H9 (cell line): ENCODE results near the gene ACP4. TPM values are rescaled to one million over a fixed set of nuclear protein-coding genes. Genes with fewer than 3 reads are reported as not detected.

Source experiments
- DNase-seq: peaks from one replicate; pipeline ENCODE4 v3.0.0-alpha.2; 2017
- H2AFZ ChIP-seq: one replicate; pipeline ENCODE4 v1.6.1; 2013; ENCODE audit warnings: mild to moderate bottlenecking, low read length, control low read depth, moderate library complexity
- H2AK5ac ChIP-seq: 2 replicates; pipeline ENCODE4 v1.6.1; 2013; ENCODE audit warnings: low read length, control low read depth, mixed read lengths; ENCODE audit not compliant: insufficient read length
- H2BK120ac ChIP-seq: one replicate; pipeline ENCODE4 v1.6.1; 2013; ENCODE audit warnings: low read depth, mild to moderate bottlenecking, low read length, control low read depth, inconsistent platforms; ENCODE audit not compliant: poor library complexity, severe bottlenecking
- H2BK12ac ChIP-seq: 2 replicates; pipeline ENCODE4 v1.6.1; 2013; ENCODE audit warnings: low read length, control low read depth, mixed read lengths, low read depth; ENCODE audit not compliant: insufficient read length
- H2BK15ac ChIP-seq: 2 replicates; pipeline ENCODE4 v1.6.1; 2013; ENCODE audit warnings: low read depth, low read length, control low read depth
- H2BK20ac ChIP-seq: one replicate; pipeline ENCODE4 v1.6.1; 2013; ENCODE audit warnings: low read depth, mild to moderate bottlenecking, low read length, control low read depth, inconsistent platforms; ENCODE audit not compliant: poor library complexity, severe bottlenecking
- H2BK5ac ChIP-seq: 2 replicates; pipeline ENCODE4 v1.6.1; 2013; ENCODE audit warnings: low read length, control low read depth, mixed read lengths; ENCODE audit not compliant: insufficient read length
- H3K14ac ChIP-seq: 2 replicates; pipeline ENCODE4 v1.6.1; 2013; ENCODE audit warnings: low read length, control low read depth; ENCODE audit not compliant: insufficient read depth
- H3K18ac ChIP-seq: 2 replicates; pipeline ENCODE4 v1.6.1; 2013; ENCODE audit warnings: low read depth, mild to moderate bottlenecking, mixed read lengths, low read length, control low read depth; ENCODE audit not compliant: insufficient read length
- H3K23ac ChIP-seq: 2 replicates; pipeline ENCODE4 v1.6.1; 2013; ENCODE audit warnings: low read length, control low read depth, mixed read lengths, low read depth; ENCODE audit not compliant: insufficient read length
- H3K23me2 ChIP-seq: 2 replicates; pipeline ENCODE4 v1.6.1; 2013; ENCODE audit warnings: low read depth, mild to moderate bottlenecking, mixed read lengths, low read length, control low read depth; ENCODE audit not compliant: insufficient read length, poor library complexity, severe bottlenecking
- H3K27ac ChIP-seq: 2 replicates; pipeline ENCODE4 v1.5.1; 2013; ENCODE audit warnings: low read length, control low read depth, mixed read lengths, low read depth; ENCODE audit not compliant: insufficient read length
- H3K27me3 ChIP-seq: 2 replicates; pipeline ENCODE4 v1.6.1; 2013; ENCODE audit warnings: low read length, control low read depth, inconsistent platforms; ENCODE audit not compliant: insufficient read depth
- H3K4ac ChIP-seq: 2 replicates; pipeline ENCODE4 v1.6.1; 2013; ENCODE audit warnings: low read depth, mild to moderate bottlenecking, control low read depth, inconsistent platforms, low read length, moderate library complexity
- H3K4me1 ChIP-seq: 2 replicates; pipeline ENCODE4 v1.6.1; 2013; ENCODE audit warnings: low read length, control low read depth, inconsistent platforms; ENCODE audit not compliant: insufficient read depth
- H3K4me2 ChIP-seq: 2 replicates; pipeline ENCODE4 v1.6.1; 2013; ENCODE audit warnings: low read length, control low read depth, mixed read lengths; ENCODE audit not compliant: insufficient read length, insufficient read depth
- H3K56ac ChIP-seq: 2 replicates; pipeline ENCODE4 v1.6.1; 2013; ENCODE audit warnings: low read depth, mild to moderate bottlenecking, mixed read lengths, low read length, control low read depth; ENCODE audit not compliant: insufficient read length
- H3K79me1 ChIP-seq: 2 replicates; pipeline ENCODE4 v1.6.1; 2013; ENCODE audit warnings: low read depth, mild to moderate bottlenecking, moderate library complexity, low read length, control low read depth, inconsistent platforms; ENCODE audit not compliant: insufficient read depth, poor library complexity, severe bottlenecking
- H3K79me2 ChIP-seq: 2 replicates; pipeline ENCODE4 v1.6.1; 2013; ENCODE audit warnings: low read length, control low read depth, inconsistent platforms; ENCODE audit not compliant: insufficient read depth
- H3K9ac ChIP-seq: 2 replicates; pipeline ENCODE4 v1.6.1; 2013; ENCODE audit warnings: low read length, control low read depth, mixed read lengths; ENCODE audit not compliant: insufficient read length; ENCODE audit errors: extremely low read depth
- H3K9me3 ChIP-seq: one replicate; pipeline ENCODE4 v1.6.1; 2013; ENCODE audit warnings: low read depth, low read length, inconsistent platforms; ENCODE audit not compliant: control insufficient read depth
- H3T11ph ChIP-seq: one replicate; pipeline ENCODE4 v1.6.1; 2013; ENCODE audit warnings: mild to moderate bottlenecking, low read length, control low read depth, inconsistent platforms
- H4K20me1 ChIP-seq: one replicate; pipeline ENCODE4 v1.6.1; 2013; ENCODE audit not compliant: control insufficient read depth, insufficient read length, insufficient read depth
- H4K5ac ChIP-seq: 2 replicates; pipeline ENCODE4 v1.6.1; 2013; ENCODE audit warnings: low read depth, mild to moderate bottlenecking, mixed read lengths, low read length, control low read depth; ENCODE audit not compliant: insufficient read length
- H4K8ac ChIP-seq: replicated peaks from 2 replicates; pipeline ENCODE4 v1.6.1; 2013; ENCODE audit warnings: low read length, control low read depth, mixed read lengths, low read depth; ENCODE audit not compliant: insufficient read length
- H4K91ac ChIP-seq: 2 replicates; pipeline ENCODE4 v1.6.1; 2013; ENCODE audit warnings: low read depth, mild to moderate bottlenecking, moderate library complexity, mixed read lengths, low read length, control low read depth; ENCODE audit not compliant: insufficient read length
- H3K27ac Mint-ChIP-seq, 3 experiments: 2 replicates in 2 of 3; 3 replicates in 1 of 3; pipeline ENCODE4 v1.8.0; 2020 to 2021; ENCODE audit warnings: mixed read lengths in 3 of 3, mild to moderate bottlenecking in 1 of 3, moderate library complexity in 1 of 3
- H3K27me3 Mint-ChIP-seq: 2 replicates; pipeline ENCODE4 v1.8.0; 2021; ENCODE audit warnings: low read depth, mild to moderate bottlenecking, moderate library complexity, mixed read lengths
- H3K36me3 Mint-ChIP-seq, 3 experiments: 2 replicates in 2 of 3; 3 replicates in 1 of 3; pipeline ENCODE4 v1.8.0; 2020 to 2021; ENCODE audit warnings: low read depth in 3 of 3, mixed read lengths in 3 of 3; ENCODE audit not compliant: insufficient read depth in 1 of 3
- H3K4me1 Mint-ChIP-seq, 2 experiments: 2 replicates each; pipeline ENCODE4 v1.8.0; 2020; ENCODE audit warnings: mixed read lengths in 2 of 2
- H3K4me3 Mint-ChIP-seq, 2 experiments: 2 replicates in 1 of 2; 3 replicates in 1 of 2; pipeline ENCODE4 v1.8.0; 2020 to 2021; ENCODE audit warnings: mild to moderate bottlenecking in 2 of 2, mixed read lengths in 2 of 2, moderate library complexity in 1 of 2
- H3K9me3 Mint-ChIP-seq, 2 experiments: 2 replicates in 1 of 2; 3 replicates in 1 of 2; pipeline ENCODE4 v1.8.0; 2020; ENCODE audit warnings: mild to moderate bottlenecking in 2 of 2, mixed read lengths in 2 of 2, moderate library complexity in 1 of 2
- WGBS: extraction: QIAGEN DNeasy Blood & Tissue Kit; methylation state at CpG from one replicate; pipeline ENCODE4 v1.1.7; 2013; ENCODE audit warnings: missing lambda C conversion rate, low lambda C conversion rate, mixed read lengths; ENCODE audit not compliant: insufficient read length; ENCODE audit errors: extremely low coverage; 5-methylcytosine and 5-hydroxymethylcytosine counted together
- total RNA-seq: library from RNA; stranded (reverse); gene quantifications from 2 replicates; pipeline ENCODE4 v1.2.1, GENCODE V29; 2021
- TF ChIP-seq, protein P1 (sequence below): fragments of 200-600 bp; sonication (generic); conservative IDR thresholded peaks from 3 replicates; pipeline ENCODE4 v1.8.0; 2021; ENCODE audit warnings: antibody characterized with exemption, mild to moderate bottlenecking

The ACP4 gene
- total RNA-seq, 1 experiment from 2014 or later, result not detected

DNA sequence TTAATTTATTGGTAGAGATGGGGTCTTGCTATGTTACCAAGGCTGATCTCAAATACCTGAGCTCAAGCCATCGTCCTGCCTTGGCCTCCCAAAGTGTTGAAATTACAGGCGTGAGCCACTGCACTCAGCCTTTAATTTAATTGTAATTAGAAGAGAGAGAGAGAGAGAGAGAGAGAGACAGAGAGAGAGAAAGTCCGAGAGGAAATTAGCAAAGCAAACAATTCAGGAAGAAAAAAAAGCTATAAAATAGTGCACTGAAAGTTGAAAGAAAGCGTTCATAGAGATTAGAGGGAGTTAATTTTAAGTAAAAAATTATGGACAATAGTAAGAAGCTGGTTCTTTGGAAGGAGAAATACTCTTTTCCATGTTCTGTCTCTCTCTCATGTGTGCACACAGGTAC, 13.0 kb upstream of the ACP4 start:
- Histone ChIP-seq H3K56ac (no peak overlapping the region), H3K23ac (no peak overlapping the region), H4K5ac (no peak overlapping the region), H2AK5ac (no peak overlapping the region), H4K8ac (no peak overlapping the region), H3K23me2 (no peaks in the 10 kb centered on the region), H3K27me3 (peaks cover 17% of the 10 kb centered on the region; the same call in 1 of the 2 replicates), H3K9me3 (no peaks in the 10 kb centered on the region), H3K79me2 (no peaks in the 10 kb centered on the region), H2AFZ (no peak overlapping the region), H2BK15ac (no peak overlapping the region), H3K4ac (no peak overlapping the region), H4K20me1 (no peaks in the 10 kb centered on the region), H3K79me1 (no peaks in the 10 kb centered on the region), H3T11ph (no peak overlapping the region), H3K9ac (no peak overlapping the region), H3K27ac (no peak overlapping the region), H4K91ac (no peak overlapping the region), H3K14ac (no peak overlapping the region), H3K4me2 (peak overlapping the region; percentile 58), H2BK20ac (no peak overlapping the region), H3K18ac (no peak overlapping the region), H2BK120ac (no peak overlapping the region), H2BK5ac (no peak overlapping the region), H2BK12ac (no peak overlapping the region), H3K4me1 (peaks cover 2% of the 10 kb centered on the region; the same call in 1 of the 2 replicates)
- no peak for DNase-seq
- Mint-ChIP-seq H3K9me3 (peaks cover 2 to 13% of the 10 kb centered on the region in 2 experiments; a peak in 4 of 5 replicates), H3K27ac (no peak overlapping the region), H3K36me3 (no peaks in the 10 kb centered on the region), H3K4me1 (peaks cover 14 to 23% of the 10 kb centered on the region in 2 experiments), H3K4me3 (peak overlapping the region in 1 of 2 experiments; percentile 72; a peak in 3 of 5 replicates), H3K27me3 (peaks cover 100% of the 10 kb centered on the region)
- TF ChIP-seq, protein P1, sequence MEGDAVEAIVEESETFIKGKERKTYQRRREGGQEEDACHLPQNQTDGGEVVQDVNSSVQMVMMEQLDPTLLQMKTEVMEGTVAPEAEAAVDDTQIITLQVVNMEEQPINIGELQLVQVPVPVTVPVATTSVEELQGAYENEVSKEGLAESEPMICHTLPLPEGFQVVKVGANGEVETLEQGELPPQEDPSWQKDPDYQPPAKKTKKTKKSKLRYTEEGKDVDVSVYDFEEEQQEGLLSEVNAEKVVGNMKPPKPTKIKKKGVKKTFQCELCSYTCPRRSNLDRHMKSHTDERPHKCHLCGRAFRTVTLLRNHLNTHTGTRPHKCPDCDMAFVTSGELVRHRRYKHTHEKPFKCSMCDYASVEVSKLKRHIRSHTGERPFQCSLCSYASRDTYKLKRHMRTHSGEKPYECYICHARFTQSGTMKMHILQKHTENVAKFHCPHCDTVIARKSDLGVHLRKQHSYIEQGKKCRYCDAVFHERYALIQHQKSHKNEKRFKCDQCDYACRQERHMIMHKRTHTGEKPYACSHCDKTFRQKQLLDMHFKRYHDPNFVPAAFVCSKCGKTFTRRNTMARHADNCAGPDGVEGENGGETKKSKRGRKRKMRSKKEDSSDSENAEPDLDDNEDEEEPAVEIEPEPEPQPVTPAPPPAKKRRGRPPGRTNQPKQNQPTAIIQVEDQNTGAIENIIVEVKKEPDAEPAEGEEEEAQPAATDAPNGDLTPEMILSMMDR, result no peak
- no CpG with 5 or more reads among the region's 4 CpGs for WGBS
